GM12878 (cell line): ENCODE measurements around the gene PTK6.

ENCODE experiments used
- CHD1 ChIP-seq: IDR thresholded peaks from 2 replicates; pipeline ENCODE4 v1.6.1; 2012; ENCODE audit warnings: low read depth, low read length, improper control_type of control experiment
- CTCF ChIP-seq, 3 experiments: IDR thresholded peaks in 2 of 3; conservative IDR thresholded peaks in 1 of 3; 2 replicates each; pipeline ENCODE4 v1.5.1; 2011; ENCODE audit warnings: low read depth in 3 of 3, low read length in 3 of 3, mild to moderate bottlenecking in 3 of 3, control low read depth in 2 of 3, moderate library complexity in 2 of 3, inconsistent platforms in 1 of 3, mixed read lengths in 1 of 3; ENCODE audit not compliant: control insufficient read depth in 2 of 3, insufficient read depth in 1 of 3; ENCODE audit errors: extremely low read depth in 1 of 3
- POLR2A ChIP-seq: IDR thresholded peaks from 2 replicates; pipeline ENCODE4 v1.6.1; 2011; ENCODE audit warnings: low read depth, mild to moderate bottlenecking, low read length
- POLR2AphosphoS5 ChIP-seq: IDR thresholded peaks from 2 replicates; pipeline ENCODE4 v1.6.1; 2011; ENCODE audit warnings: mild to moderate bottlenecking, low read length, inconsistent platforms
- REST ChIP-seq: IDR thresholded peaks from 2 replicates; pipeline ENCODE4 v1.6.1; 2012; ENCODE audit warnings: mild to moderate bottlenecking, low read depth, low read length
- TAF1 ChIP-seq: IDR thresholded peaks from 2 replicates; pipeline ENCODE4 v1.6.1; 2011; ENCODE audit warnings: mild to moderate bottlenecking, low read depth, low read length, borderline replicate concordance

- TF ChIP-seq TAF1 (no peak), POLR2A (no peak), POLR2AphosphoS5 (no peak), REST (no peak), CHD1 (no peak), CTCF (IDR thresholded peaks at IDR 0.05 in 2 of 3, conservative IDR thresholded peaks at IDR 0.05 in 1 of 3; ENCODE audit: control insufficient read depth in 2 of 3, extremely low read depth in 1 of 3, insufficient read depth in 1 of 3, low read depth in 3 of 3, low read length in 3 of 3) (no peak)
These were observed 40.2 kb upstream of the PTK6 start for GRCh38 chr20:63577317-63577894.
